Stimulated activated CD4-positive, alpha-beta T cell treated with anti-CD3 and anti-CD28 coated beads, Interleukin-2, amount 100 ng/mL, for 24 hours (primary cell): ENCODE results near the gene AKR1B1.
"Not testable (repeated sequence)": the region's sequence is repeated elsewhere in the genome, so short reads cannot be mapped to it uniquely, and the experiment has no call there.

Source experiments
- DNase-seq, 2 donors: peaks; one replicate each; pipeline ENCODE4 v3.0.0-alpha.2; 2020

AKR1B1 gene

GRCh38 chr7:134458806-134459698 lies at the start of gene AKR1B1:
AKR1B1 (minus strand) TSS chr7:134459100; CDS start chr7:134459062, 38 bp downstream.
- peak; percentile 87 to 90 for DNase-seq

GRCh38 chr7:134505856-134506255 lies 47.0 kb upstream of the AKR1B1 start:
- DNase-seq, result no peak

GRCh38 chr7:134504660-134505164 lies 45.8 kb upstream of the AKR1B1 start:
- DNase-seq, result no peak

- no peak for DNase-seq
Observed at GRCh38 chr7:134502463-134503371, 43.8 kb upstream of the AKR1B1 start.

- DNase-seq, result no peak
Observed at GRCh38 chr7:134500982-134501381, 42.1 kb upstream of the AKR1B1 start.

GRCh38 chr7:134500406-134500805 lies 41.5 kb upstream of the AKR1B1 start:
- DNase-seq, result no peak

- no peak for DNase-seq
Observed at GRCh38 chr7:134495546-134495945, 36.6 kb upstream of the AKR1B1 start.

GRCh38 chr7:134493091-134493490 lies 34.2 kb upstream of the AKR1B1 start:
- no peak for DNase-seq

GRCh38 chr7:134487721-134488120 lies 28.8 kb upstream of the AKR1B1 start:
- DNase-seq, result not testable (repeated sequence)

- DNase-seq, result no peak
Observed at GRCh38 chr7:134485203-134485602, 26.3 kb upstream of the AKR1B1 start.

GRCh38 chr7:134483296-134483695 lies 24.4 kb upstream of the AKR1B1 start:
- DNase-seq, result no peak

- DNase-seq, result no peak
Observed at GRCh38 chr7:134482858-134483257, 24.0 kb upstream of the AKR1B1 start.

GRCh38 chr7:134481167-134481566 lies 22.3 kb upstream of the AKR1B1 start:
- no peak for DNase-seq

- DNase-seq, result no peak
Observed at GRCh38 chr7:134480730-134481129, 21.8 kb upstream of the AKR1B1 start.

GRCh38 chr7:134480202-134480601 lies 21.3 kb upstream of the AKR1B1 start:
- no peak for DNase-seq

- DNase-seq, result no peak
Observed at GRCh38 chr7:134478707-134479106, 19.8 kb upstream of the AKR1B1 start.

- no peak for DNase-seq
Observed at GRCh38 chr7:134477954-134478353, 19.1 kb upstream of the AKR1B1 start.

- DNase-seq, result no peak
Observed at GRCh38 chr7:134476044-134476443, 17.1 kb upstream of the AKR1B1 start.

GRCh38 chr7:134474828-134475227 lies 15.9 kb upstream of the AKR1B1 start:
- DNase-seq, result no peak

GRCh38 chr7:134473861-134474291 lies 15.0 kb upstream of the AKR1B1 start:
- no peak for DNase-seq

- no peak for DNase-seq
Observed at GRCh38 chr7:134472572-134473244, 13.8 kb upstream of the AKR1B1 start.

- no peak for DNase-seq
Observed at GRCh38 chr7:134470864-134471263, 12.0 kb upstream of the AKR1B1 start.

GRCh38 chr7:134469622-134470021 lies 10.7 kb upstream of the AKR1B1 start:
- DNase-seq, result no peak
